Fibroblast of skin of left quadriceps (primary cell): ENCODE measurements around the gene VSX1.

Source experiments
- DNase-seq, 2 experiments: peaks; one replicate each; pipeline ENCODE4 v3.0.0-alpha.2; 2013; ENCODE audit warnings: low read depth in 2 of 2

VSX1 gene

GRCh38 chr20:25040438-25040831, 41.5 kb downstream of the VSX1 start:
- DNase-seq, result no peak

- DNase-seq, result no peak
Measured at GRCh38 chr20:25039697-25040437, 42.1 kb downstream of the VSX1 start.

GRCh38 chr20:25038591-25039015, 43.3 kb downstream of the VSX1 start:
- DNase-seq, result no peak

DNA sequence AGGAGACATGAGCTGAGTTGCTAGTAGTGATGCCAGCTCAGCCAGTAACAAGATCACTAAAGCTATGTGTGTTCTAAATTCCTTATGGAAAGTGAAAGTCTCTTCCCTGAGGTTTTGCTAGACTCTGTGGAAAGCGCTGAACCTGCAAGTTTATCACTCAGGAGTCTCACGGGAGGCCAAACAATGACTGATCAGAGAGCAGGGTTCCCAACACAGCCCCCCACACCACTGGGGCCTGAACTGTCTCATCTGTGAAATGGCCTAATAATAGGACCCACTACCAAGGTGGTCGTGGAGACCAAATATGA, 43.9 kb downstream of the VSX1 start:
- DNase-seq, result no peak

DNA sequence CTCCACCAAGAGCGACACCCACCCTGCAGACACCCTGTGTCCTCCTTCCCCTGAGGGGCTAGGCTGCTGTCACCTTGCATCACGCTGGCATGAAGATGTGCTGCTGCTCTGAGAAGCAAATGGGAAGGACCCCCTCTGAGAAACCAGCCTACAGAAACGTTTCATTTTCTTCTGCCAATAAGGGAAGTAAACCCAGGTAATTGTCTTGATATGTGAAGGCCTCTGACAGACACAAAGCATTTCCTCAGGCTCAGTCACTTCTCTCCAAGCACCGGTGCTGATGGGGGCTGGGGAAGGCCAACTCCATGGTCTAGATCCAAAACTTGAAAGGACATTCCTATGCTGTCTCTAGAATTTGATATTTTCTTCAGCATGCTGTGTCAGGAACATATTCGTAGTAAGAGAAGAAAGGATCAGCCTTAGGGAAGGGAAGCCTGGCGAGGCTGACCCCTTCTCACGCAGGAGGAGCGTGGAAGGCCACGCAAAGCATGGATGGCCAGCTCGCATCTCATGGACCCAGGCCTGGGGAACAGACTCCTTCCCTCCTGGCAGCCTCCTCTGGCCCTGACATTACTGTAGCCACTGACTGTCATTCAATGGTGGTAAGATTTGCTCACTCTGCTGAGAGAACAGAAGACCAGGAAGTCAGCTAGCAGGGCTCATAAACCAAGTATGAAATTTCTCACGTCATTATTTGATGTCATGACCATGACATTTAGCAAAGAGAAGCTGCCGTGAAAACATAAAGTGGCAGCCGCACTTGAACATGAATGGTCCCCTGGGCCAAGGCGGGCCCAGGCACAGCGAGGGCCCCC, 44.4 kb downstream of the VSX1 start:
- no peak for DNase-seq

GRCh38 chr20:25036331-25036936, 45.5 kb downstream of the VSX1 start:
- DNase-seq, result no peak

DNA sequence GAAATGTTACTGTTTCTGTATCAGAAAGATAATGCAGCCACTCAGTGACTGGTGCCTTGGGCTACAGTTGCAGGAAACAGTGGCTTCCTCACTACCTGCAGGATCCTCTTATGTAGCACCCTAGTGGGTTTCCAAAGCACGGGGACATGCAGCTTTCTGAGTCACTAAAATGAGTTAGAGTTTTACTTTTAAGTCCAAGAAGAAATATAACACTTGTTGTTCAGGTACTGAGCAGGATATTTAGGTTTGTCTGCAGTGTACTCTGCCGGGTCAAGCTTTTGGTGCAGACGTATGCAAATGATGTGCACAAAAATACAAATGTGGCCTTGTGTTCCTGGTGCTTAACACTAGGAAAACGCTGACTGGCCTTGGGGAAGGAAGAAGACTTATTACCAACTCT, 46.0 kb downstream of the VSX1 start:
- no peak for DNase-seq

GRCh38 chr20:25033924-25034300, 48.0 kb downstream of the VSX1 start:
- no peak for DNase-seq

GRCh38 chr20:25033265-25033923, 48.5 kb downstream of the VSX1 start:
- DNase-seq, result no peak

- no peak for DNase-seq
Measured at GRCh38 chr20:25032478-25033264, 49.3 kb downstream of the VSX1 start.

DNA sequence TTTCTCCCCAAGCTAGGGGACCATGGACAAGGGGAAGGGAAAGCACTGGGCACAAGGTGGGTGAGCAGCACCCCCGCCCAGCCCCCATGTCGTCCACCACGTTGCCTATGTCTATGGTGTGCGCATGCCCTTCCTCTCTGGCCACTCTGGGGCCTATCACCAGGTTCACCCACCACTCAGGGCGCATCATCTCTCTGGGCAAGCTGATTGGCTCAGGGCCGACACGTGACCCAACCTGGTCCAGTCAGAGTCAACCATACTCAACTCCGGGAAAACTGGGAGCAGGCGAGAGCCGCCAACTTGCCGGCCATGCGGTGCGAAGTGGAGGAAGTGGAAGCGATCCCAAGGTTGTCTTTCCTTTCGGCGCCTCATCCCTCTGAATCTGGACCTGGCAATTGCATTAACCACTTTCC, 49.9 kb downstream of the VSX1 start:
- DNase-seq, result no peak

GRCh38 chr20:25031241-25031640, 50.7 kb downstream of the VSX1 start:
- DNase-seq, result no peak

- DNase-seq, result no peak
Measured at GRCh38 chr20:25030649-25031207, 51.2 kb downstream of the VSX1 start.

- no peak for DNase-seq
Measured at GRCh38 chr20:25030007-25030648, 51.8 kb downstream of the VSX1 start.

DNA sequence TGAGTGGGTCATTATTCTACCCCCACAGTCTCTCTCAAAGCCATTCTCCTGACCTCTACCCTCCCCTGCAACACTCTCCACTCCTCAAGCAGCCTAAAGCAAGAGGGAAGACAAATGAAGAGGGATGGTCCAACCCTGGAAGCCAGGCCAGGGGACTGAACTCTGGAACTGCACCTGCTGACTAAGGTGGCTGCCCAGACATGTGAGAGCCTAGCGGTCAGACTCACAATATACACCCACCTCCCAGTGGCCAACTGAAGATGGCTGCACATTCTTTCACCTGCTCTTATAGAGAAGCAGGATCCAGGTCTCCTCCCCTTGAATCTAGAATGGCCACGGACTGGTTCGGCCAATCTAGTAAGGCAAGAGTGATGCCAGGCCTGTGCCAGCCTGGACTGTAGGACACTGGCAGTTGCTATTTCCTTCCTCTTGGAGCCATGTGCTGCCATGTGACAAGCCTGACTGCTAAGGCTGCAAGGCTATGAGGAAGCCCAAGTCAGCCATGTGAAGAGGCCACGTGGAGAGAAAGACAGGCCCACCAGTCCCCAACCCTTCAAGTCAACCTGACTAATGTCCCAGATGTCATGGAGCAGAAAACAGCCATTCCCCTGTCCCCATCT, 55.8 kb downstream of the VSX1 start:
- DNase-seq, result no peak
